RPMI8226 (cell line): ENCODE data around the gene KPNA6.
"Not testable (repeated sequence)": the region's sequence is repeated elsewhere in the genome, so short reads cannot be mapped to it uniquely, and the experiment has no call there.

Experiments used
- DNase-seq: peaks from one replicate; pipeline ENCODE4 v3.0.0-alpha.2; 2015

Gene KPNA6

DNA sequence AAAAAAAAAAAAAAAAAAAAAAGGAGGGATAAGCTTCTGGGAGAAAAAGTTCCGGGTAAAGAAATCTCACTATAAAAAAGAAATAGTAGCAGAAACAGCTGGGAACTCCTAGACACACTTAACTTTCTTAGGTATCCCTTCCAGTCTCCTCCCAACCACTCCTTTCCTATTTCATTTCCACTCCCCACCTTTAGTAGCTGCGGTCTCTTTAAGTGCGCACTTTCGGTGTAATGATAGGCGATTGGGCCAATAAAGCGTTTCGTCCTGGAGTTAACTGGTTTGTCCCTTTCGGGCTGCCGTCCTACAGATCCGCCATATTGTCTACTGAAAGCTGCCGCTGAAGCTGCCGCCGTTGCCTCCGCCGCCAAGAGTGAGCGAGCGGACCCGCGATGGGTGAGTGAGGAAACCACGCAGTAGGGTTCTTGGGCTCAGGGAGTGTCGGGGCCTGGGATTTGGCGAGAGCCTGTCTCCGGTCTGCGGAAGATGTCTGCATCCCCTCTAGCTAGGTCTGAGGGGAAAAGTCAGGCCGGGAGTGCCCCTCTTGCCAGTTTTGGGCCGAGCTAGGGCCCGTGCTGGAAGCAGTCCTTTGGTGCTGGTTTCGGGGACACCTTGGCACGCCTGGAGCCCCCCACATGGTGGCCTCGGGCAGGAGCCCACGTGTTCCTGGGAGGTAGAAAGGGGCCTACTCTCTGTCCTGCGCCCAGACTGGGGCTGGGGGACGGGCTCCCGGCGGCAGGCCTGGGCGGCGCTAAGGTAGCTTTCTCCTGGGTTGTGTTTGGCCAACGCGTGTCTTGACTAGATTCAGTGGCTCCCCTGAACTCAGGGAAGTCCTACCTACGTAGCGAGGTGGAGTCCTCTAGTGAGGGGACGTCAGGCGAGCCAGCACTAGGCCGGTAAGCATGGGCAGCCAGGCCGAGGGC is at the start of gene KPNA6:
Gene KPNA6, plus strand, starts transcription at position 315 of the 920 bp plus-strand sequence. Its CDS starts 75 bp downstream, at position 390.
- DNase-seq = peak; percentile 96

DNA sequence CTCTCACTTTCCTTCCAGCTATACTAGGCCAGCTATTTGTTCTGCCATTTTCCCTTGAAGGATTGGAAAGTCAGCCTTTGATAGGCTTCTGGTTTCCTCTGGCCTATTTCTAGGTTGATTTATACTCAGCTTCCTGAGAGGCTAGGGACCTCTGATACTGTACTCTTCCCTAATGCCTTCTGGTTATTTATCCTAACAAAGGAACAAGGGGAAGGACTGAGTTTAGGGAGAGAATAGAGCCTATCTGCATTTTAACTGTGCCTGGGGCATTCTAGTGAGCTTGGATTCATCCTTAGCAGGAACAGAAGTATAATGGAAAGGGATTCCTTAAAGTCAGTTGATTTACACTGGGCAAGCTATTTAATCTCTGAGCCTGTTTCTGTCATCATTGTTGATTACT is 46.9 kb upstream of the KPNA6 start:
- no peak for DNase-seq

DNA sequence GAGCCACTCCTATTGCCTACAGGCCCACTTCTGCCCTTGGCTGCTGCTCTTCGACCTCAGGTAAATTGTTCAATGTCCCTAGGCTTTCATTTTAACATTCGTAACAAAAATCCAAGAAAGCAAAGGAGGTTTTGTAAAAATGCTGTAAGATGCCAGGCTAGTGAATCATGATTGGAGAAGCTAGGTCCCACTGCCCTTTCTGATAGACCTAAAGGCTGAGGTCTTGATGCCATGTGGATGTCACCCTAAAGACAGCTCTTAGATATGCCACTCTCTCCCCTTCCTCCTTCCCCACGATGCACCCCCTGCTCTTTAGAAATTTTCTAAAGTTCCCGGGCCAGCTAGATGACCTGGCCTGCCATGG is 45.0 kb upstream of the KPNA6 start:
- DNase-seq = no peak

DNA sequence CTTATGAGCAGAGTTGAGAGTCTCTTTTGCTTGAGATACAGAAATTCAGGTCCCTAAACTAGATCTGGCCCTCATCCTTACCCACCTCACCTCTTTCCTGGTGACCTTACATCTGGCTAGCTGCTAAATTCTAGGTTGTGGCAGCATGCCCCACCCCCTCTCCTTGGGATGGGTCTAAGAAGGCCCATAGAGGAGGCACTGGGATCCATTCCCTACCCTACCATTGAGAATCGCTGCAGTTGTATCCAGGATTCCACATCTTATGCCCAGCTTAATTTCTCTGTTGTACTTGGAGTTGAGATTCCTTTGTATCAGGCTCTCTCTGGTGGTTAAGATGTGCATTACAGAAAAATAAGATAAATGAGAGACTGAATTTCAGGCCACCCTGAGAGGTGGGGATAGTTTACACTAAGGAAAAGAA is 44.6 kb upstream of the KPNA6 start:
- peak; percentile 37 for DNase-seq

DNA sequence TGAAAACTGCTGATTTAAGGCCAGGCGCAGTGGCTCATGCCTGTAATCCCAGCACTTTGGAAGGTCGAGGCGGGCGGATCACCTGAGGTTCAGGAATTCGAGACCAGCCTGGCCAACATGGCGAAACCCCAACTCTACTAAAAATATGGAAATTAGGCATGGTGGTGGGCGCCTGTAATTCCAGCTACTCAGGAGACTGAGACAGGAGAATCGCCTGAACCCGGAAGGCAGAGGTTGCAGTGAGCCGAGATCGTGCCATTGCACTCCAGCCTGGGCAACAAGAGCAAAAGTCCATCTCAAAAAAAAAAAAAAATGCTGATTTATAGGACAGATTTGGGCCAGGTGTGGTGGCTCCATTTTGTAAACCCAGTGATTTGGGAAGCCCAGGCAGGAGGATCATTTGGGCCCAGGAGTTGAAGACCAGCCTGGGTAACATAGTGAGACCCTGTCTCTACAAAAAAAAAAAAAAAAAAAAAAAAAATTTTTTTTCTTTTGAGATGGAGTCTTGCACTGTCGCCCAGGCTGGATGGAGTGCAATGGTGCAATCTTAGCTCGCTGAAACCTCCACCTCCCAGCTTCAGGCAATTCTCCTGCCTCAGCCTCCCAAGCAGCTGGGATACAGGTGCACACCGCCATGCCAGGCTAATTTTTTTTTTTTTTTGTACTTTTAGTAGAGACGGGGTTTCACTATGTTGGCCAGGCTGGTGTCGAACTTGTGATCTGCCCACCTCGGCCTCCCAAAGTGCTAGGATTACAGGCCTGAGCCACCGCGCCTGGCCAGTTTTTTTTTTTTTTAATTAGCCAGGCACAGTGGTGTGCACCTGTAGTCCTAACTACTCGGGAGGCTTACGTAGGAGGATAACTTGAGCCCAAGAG is 42.0 kb upstream of the KPNA6 start:
- not testable (repeated sequence) for DNase-seq

DNA sequence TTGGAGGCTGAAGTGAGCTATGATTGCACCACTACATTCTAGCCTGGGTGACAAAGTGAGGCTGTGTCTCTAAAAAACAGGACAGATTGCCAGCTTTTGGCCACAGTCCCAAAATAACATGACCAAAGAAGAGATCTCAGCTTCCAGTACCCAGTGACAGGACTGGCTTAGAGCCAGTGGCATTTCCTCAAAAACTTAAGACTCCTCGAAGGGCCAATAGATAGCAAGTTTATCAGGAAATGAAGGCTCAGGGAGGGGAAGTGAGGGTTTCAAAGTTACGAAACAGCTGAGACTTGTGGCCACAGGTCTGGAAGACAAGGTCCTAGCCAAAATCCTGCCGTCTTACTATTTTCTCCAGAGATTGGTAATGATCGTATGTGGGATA is 41.4 kb upstream of the KPNA6 start:
- DNase-seq = peak; percentile 98

DNA sequence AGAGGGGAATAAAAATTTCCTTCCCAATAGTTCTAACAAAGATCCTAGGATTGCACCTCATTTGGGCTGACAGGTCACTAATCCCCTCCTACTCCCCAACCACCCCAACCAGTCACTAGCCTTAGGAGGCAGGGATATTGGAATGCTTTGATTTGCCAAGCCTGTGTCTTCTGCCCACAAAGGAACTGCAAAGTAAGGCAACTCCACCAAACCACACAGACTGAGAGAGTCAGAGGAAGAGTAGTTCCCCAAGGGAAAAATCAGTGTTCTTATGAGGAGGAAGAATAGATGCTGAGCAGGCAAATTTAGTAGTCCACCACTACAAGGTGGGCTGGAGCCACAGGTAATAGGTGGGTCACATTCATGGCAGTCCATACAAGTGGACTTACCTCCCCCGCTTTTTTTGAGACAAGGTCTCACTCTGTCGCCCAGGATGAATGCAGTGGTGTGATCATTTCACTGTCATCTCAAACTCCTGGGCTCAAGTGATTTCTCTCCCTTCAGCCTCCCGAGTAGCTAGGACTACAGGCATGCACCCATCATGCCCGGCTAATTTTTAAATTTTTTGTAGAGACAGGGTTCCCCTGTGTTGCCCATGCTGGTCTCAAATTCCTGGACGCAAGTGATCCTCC is 38.8 kb upstream of the KPNA6 start:
- peak; percentile 19 for DNase-seq

DNA sequence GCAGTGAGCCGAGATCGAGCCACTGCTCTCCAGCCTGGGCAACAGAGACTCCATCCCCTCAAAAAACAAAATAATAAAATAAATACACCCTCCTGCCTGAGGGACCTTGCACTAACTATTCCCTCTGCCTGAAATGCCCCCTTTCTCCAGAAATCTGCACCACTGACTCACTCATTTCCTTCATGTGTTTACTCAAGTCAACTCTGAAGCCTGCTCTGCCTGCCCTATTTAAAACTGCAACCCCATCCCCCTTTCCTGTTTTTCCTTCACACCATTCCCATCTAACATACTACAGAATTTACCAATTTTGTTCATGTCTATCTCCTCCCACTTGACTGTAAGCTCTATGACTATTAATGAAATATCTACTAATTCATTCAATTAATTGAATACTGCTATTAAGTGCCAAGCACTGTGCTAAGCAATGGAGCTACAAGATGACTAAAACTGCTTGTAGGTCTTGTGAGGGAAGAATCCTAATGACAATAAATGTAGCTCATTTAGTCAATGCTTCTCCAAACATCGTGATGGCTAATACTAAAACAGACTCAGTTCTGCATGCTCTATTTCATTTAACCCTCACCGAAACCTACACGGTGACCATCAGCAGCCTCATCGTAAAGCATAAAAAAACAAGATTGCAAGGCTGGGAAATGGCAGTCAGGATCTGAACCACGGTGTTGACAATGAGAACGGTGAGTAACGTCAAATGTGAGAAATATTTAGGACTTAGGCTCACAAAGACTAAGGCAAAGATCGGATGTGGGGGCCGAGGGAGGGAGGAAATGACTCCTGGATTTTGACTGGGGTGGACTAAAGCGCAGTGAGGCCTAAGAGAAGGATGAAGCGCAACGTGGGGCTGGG is 35.9 kb upstream of the KPNA6 start:
- DNase-seq = no peak

DNA sequence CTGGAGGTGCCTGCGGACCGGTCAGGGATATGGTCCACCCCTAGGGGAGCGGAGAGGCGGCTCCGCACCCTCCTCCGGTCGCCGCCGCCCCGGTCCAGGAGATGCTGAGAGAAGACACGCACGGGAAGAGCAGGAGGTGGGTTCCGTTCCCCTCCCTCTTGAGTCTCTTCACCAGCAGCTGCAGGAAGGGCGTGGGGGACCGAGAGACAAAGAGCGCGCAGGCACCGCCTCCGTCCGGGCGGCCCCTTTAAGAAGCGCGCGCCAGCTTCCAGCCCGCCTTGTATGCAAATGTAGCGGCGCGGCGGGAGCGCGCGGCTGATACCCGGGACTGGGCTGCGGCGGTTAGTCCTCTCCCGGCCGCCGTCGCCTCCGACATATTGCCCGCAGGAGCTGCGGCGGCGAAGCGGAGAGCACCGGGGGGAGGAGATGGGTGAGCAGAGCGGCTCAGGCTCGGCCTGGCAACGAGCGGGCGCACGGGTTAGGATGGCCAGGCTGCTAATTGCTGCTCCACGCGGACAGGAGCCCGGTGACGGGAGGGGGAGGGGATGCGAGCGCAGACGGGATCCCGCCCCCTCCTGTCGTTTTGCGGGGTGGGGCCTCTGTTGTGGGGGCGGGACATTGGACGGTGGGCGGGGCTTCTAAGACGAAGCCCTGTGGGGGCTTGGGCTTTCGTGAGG is 35.1 kb upstream of the KPNA6 start, which contains the start of gene TMEM39B:
Gene TMEM39B, plus strand, starts transcription at position 318 of the 677 bp plus-strand sequence. Its CDS starts 109 bp downstream, at position 427.
- peak; percentile 98 for DNase-seq

DNA sequence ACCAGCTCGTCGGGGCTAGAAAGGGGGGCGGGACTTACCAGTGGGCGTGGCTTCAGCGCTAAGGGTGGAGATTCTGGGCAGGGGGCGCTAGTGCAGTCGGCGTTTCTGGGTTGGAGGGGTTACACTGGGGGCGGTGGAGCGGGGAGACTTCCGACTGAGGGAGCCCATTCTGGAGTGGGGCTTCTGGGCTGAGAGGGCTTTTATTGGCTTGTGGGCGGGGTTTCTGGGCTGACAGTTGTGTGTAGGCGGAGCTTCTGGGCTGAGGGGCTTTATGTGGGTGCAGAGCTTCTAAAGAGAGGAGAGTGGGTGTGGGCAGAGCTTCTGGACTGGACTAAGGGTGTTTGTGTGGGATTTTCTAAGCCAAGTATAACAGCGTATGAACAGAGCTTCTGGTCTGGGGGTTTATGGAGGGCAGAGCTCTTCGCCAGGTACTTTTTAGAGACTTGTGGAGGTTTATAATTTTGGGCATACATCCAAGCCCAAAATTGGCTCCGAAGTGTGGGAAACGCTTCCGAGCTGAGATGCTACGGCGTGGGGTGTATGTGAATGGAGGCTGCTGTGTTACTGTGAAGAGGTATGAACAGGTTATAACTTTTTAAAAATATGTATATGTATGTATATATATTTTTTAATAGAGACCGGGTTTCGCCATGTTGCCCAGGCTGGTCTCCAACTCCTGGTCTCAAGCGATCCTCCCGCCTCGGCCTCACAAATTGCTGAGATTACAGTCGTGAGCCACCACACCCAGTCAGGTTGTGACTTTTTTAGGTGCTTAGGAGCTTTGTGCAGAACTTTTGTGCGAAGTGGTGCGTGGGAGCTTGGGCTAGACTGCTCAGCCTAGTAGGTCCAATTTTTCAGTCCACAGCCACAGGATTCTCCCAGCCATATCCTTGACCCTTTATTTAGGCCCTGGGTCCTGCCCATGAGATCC is 34.3 kb upstream of the KPNA6 start:
- DNase-seq = no peak

DNA sequence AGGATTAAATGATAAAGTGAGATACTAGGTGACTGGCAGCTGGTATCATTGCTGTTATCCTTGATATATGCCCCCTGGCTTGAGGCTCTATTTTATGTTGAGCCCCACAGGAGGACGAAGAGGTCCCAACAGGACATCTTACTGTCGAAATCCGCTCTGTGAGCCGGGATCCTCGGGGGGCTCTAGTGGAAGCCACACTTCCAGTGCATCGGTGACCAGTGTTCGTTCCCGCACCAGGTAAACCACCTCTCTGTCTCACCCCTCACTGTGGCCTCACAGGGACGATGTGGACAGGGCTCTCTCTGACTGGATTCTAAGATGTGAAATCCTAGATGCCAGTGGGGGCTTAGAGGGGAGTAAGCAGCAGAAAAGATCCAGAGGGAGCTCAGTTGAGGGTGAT is 33.0 kb upstream of the KPNA6 start:
- no peak for DNase-seq

DNA sequence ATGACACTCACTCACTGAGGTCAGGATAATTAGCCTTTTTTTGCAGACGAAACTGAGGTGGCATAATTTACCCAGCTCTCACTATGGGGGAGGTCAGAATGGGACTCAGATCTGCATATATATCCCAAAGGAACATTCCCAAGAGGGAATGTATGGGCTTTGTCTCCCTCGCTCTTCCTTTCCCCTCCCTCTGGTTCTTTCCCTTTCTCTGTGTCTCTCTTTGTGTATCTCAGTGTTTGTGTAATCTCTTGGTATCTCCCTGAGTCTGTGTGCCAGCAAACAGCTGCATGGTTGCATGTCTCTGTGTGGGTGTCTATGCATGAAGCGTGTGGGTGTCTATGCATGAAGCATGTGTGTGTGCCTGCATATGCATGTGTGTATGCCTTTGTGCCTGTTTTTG is 30.4 kb upstream of the KPNA6 start:
- no peak for DNase-seq

DNA sequence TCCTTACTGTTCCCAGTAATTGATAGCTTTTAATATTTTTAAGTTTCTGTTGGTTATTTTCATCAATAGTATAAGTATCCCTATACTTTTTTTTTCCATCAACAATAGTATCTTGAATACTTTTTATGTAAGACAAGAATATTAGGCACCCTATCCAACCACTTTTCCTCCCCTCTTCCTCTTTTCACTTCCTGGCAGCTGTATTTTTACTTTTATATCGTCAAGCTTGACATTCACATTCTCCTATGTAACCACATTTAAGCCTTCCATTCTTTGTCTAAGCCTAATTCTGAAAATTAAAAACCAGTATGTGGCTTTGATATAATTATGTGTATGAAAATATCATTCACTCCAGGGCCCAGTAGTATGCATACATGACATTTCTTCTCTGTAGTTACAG is 25.8 kb upstream of the KPNA6 start:
- DNase-seq = no peak

DNA sequence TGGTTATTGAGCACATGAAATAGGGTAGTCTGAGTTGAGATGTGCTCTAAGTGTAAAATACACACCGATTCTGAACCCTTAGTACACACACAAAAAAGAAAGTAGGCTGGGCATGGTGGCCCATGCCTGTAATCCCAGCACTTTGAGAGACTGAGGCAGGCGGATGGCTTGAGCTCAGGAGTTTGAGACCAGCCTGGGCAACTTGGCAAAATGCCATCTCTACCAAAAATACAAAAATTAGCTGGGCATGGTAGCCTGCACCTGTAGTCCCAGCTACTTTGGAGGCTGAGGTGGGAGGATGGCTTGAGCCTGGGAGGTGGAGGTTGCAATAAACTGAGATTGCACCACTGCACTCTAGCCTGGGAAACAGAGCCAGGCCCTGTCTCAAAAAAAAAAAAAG is 21.5 kb upstream of the KPNA6 start:
- DNase-seq = not testable (repeated sequence)

DNA sequence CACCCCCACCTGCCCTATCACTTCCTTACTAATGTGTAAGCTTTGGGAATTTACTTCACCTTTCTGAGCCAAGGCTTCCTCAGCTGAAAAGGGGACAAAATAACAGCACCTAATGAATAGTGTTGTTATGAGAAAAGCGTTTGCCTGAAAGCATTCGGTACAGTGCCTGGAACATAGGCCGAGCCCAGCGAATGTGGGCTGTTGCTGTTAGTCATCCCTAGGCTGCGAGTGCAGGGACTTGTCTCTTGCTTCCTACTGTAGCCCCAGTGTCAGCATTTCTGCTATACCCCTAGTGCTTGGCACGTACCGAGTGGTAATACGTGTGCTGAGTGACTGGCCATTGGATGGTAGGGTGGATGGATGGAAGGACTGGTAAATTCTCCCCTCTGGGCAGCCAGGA is 16.7 kb upstream of the KPNA6 start:
- DNase-seq = no peak

DNA sequence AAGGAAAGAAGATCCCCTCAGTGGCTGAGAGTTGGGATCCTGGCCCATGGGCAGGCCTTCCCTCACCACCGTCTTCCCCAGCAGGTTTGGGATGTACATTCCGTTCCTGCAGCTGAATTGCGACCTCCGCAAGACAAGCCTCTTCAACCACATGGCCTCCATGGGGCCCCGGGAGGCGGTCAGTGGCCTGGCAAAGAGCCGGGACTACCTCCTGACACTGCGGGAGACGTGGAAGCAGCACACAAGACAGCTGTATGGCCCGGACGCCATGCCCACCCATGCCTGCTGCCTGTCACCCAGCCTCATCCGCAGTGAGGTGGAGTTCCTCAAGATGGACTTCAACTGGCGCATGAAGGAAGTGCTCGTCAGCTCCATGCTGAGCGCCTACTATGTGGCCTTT is 16.3 kb upstream of the KPNA6 start:
- no peak for DNase-seq

DNA sequence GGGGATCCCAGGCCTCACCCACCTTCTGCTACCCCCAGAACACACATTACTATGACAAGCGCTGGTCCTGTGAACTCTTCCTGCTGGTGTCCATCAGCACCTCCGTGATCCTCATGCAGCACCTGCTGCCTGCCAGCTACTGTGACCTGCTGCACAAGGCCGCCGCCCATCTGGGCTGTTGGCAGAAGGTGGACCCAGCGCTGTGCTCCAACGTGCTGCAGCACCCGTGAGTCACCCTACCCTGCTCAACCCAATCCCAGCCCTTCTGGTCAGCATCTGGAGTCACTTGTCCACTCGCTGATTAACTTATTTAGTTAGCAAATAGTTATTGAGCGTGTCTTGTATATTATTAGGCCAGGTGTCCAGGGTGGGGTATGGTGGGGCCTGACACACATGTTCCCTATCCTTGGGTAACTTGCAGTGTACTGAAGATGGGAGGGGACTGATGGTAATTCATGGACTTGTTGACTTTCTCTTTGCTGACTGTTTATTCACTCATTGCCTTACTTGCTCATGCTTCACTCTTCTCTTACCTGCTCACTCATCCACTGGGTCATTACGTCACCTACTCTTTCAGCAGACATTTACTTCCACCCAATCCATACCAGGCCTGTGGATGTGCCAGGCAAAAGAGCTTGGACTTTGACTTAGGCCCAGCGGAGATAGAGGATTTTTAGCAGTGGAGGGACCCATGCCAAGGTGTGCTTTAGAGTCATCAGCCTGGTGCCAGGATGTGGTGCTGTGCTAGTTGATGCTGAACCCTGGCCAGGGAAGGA is 12.9 kb upstream of the KPNA6 start:
- DNase-seq = no peak

DNA sequence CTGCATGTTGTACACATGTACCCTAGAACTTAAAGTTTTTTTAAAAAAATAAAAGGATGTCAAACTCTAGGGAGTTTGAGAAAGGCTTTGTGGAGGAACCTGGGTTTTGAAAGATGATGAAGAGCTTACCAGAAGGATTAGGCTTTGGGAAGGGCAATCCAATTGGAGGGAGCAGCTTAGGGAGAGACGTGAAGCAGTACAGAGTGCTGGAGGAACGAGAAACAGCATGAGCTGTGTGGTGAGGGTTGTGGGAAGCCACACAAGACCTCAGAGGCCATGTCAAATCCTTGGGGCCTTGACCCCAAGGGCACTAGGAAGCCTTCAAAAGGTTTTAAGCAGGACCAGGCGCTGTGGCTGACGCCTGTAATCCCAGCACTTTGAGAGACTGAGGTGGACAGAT is 8.4 kb upstream of the KPNA6 start:
- no peak for DNase-seq

DNA sequence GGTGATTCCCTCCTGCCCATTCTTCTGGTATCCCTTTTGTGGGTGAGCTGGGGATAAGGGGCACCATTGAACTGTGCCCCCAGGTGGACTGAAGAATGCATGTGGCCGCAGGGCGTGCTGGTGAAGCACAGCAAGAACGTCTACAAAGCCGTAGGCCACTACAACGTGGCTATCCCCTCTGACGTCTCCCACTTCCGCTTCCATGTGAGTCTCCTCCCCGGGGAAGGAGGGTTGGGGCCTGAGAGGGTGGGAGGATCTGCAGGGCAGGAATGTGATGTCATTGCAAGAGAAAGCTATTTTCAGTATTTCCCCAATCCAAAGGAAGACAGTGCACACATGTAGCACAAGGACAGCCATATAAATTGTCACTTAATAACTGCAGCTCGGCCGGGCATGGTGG is 7.5 kb upstream of the KPNA6 start:
- DNase-seq = no peak
